ENCODE data around the gene GPR26. TPM values are rescaled to one million over a fixed set of nuclear protein-coding genes. Genes with fewer than 3 reads are reported as not detected.

Gene GPR26
- total RNA-seq, 2 donors from 2014 or later: not detected

DNA sequence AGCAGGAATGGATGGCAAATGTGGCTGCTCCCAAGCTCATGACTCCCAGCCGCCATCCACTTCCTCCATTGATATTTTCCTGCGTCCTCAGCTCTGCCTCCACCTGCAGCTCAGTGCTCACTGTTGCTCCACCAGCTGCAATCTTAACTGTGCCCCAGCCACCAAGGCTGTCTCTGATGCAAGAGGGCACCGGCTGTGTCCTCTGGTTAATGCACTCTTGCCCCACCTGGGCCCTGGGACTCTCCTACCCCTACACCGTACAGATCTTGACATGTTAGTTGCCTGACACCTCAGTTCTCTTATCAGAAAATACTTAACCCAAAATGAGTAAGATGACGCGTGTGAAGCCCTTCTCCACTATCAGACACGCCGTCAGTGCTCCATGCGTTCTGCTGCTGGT lies 45.5 kb upstream of the GPR26 start:
- no peak overlapping the region for H3K4me3 Mint-ChIP-seq
- no peaks in the 10 kb centered on the region for H3K9me3 ChIP-seq (ENCODE audit: control insufficient read depth, low read length)
- TF ChIP-seq, protein P1, sequence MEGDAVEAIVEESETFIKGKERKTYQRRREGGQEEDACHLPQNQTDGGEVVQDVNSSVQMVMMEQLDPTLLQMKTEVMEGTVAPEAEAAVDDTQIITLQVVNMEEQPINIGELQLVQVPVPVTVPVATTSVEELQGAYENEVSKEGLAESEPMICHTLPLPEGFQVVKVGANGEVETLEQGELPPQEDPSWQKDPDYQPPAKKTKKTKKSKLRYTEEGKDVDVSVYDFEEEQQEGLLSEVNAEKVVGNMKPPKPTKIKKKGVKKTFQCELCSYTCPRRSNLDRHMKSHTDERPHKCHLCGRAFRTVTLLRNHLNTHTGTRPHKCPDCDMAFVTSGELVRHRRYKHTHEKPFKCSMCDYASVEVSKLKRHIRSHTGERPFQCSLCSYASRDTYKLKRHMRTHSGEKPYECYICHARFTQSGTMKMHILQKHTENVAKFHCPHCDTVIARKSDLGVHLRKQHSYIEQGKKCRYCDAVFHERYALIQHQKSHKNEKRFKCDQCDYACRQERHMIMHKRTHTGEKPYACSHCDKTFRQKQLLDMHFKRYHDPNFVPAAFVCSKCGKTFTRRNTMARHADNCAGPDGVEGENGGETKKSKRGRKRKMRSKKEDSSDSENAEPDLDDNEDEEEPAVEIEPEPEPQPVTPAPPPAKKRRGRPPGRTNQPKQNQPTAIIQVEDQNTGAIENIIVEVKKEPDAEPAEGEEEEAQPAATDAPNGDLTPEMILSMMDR (conservative IDR thresholded peaks at IDR 0.05): no peak
- no peak overlapping the region for H3K27ac Mint-ChIP-seq
- WGBS, 2 experiments (ENCODE audit: insufficient coverage in 1 of 2, insufficient read length in 1 of 2): 78 to 86% methylated on average over 9 of the region's 9 CpGs
- H3K4me1 Mint-ChIP-seq: no peaks in the 10 kb centered on the region
- no peaks in the 10 kb centered on the region for H3K4me1 ChIP-seq (ENCODE audit: control insufficient read depth, insufficient read depth, low read length)
- DNase-seq: no peak
- no peaks in the 10 kb centered on the region for H3K36me3 ChIP-seq (ENCODE audit: control insufficient read depth, insufficient read depth, low read length)
- H3K4me3 ChIP-seq (ENCODE audit: low read length): no peak overlapping the region
- H3K27me3 Mint-ChIP-seq (ENCODE audit: insufficient read depth): peaks cover 6% of the 10 kb centered on the region
- no peaks in the 10 kb centered on the region for H3K9me3 Mint-ChIP-seq
- H3K27me3 ChIP-seq (ENCODE audit: control insufficient read depth, insufficient read depth, low read length, poor library complexity, severe bottlenecking): peaks cover 8% of the 10 kb centered on the region
- no peaks in the 10 kb centered on the region for H3K36me3 Mint-ChIP-seq (ENCODE audit: low read depth)
- no peak overlapping the region for H3K27ac ChIP-seq (ENCODE audit: low read depth, low read length)
- H3K9ac ChIP-seq (ENCODE audit: extremely low read depth, low read length, poor library complexity, severe bottlenecking): no peak overlapping the region

DNA sequence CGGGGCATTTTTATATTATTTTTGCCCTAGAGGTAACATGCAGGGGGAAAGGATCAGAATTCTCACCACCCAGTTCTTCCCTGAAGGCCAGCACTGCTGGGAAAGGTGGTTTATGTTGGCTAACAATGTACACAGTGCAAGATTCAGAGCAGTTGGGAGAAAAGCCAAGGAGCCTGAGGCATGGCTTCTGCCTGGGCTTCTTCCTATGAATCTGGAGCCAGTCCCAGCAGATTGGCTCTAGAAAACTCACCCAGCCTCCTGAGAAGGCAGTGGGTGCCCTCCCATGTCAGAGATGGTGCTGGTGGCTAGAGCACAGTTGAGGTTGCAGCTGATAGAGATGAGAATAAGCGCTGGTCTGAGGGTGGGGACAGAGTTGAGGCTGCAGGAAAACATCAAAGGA lies 44.7 kb upstream of the GPR26 start:
- Mint-ChIP-seq H3K4me1 (no peaks in the 10 kb centered on the region), H3K27ac (no peak overlapping the region), H3K27me3 (ENCODE audit: insufficient read depth) (peaks cover 7% of the 10 kb centered on the region), H3K9me3 (no peaks in the 10 kb centered on the region), H3K36me3 (ENCODE audit: low read depth) (no peaks in the 10 kb centered on the region), H3K4me3 (no peak overlapping the region)
- TF ChIP-seq, protein P1 (conservative IDR thresholded peaks at IDR 0.05): no peak
- Histone ChIP-seq H3K27ac (ENCODE audit: low read depth, low read length) (no peak overlapping the region), H3K4me1 (ENCODE audit: control insufficient read depth, insufficient read depth, low read length) (no peaks in the 10 kb centered on the region), H3K4me3 (ENCODE audit: low read length) (no peak overlapping the region), H3K36me3 (ENCODE audit: control insufficient read depth, insufficient read depth, low read length) (no peaks in the 10 kb centered on the region), H3K9ac (ENCODE audit: extremely low read depth, low read length, poor library complexity, severe bottlenecking) (no peak overlapping the region), H3K9me3 (ENCODE audit: control insufficient read depth, low read length) (no peaks in the 10 kb centered on the region), H3K27me3 (ENCODE audit: control insufficient read depth, insufficient read depth, low read length, poor library complexity, severe bottlenecking) (peaks cover 5% of the 10 kb centered on the region)
- no peak for DNase-seq
- 93 to 94% methylated on average over 2 of the region's 2 CpGs for WGBS, 2 experiments (ENCODE audit: insufficient coverage in 1 of 2, insufficient read length in 1 of 2)

DNA sequence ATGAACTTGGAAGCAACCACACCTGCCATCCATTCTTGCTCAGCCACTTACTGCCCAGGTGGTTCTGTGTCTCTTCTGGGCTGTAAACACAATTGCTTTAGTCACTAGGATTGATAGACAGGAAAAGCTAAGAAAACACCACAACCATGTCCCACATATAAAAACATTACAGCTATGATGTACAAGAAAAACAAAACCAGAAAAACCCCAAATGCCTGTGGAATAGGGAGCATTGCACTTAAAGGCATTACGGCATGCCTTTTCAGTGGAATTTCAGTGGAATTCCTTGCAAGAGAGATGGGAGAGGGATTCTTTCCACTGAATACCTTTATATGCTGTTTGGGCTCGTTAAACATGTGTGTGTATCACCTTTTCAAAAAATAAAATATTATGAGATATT lies 44.2 kb upstream of the GPR26 start:
- H3K4me1 ChIP-seq (ENCODE audit: control insufficient read depth, insufficient read depth, low read length): no peaks in the 10 kb centered on the region
- Mint-ChIP-seq H3K36me3 (ENCODE audit: low read depth) (no peaks in the 10 kb centered on the region), H3K9me3 (no peaks in the 10 kb centered on the region), H3K4me1 (no peaks in the 10 kb centered on the region), H3K27me3 (ENCODE audit: insufficient read depth) (peaks cover 9% of the 10 kb centered on the region), H3K27ac (no peak overlapping the region), H3K4me3 (no peak overlapping the region)
- no peak for DNase-seq
- H3K4me3 ChIP-seq (ENCODE audit: low read length): no peak overlapping the region
- H3K36me3 ChIP-seq (ENCODE audit: control insufficient read depth, insufficient read depth, low read length): no peaks in the 10 kb centered on the region
- H3K9ac ChIP-seq (ENCODE audit: extremely low read depth, low read length, poor library complexity, severe bottlenecking): no peak overlapping the region
- no peaks in the 10 kb centered on the region for H3K9me3 ChIP-seq (ENCODE audit: control insufficient read depth, low read length)
- TF ChIP-seq, protein P1 (conservative IDR thresholded peaks at IDR 0.05): no peak
- peaks cover 5% of the 10 kb centered on the region for H3K27me3 ChIP-seq (ENCODE audit: control insufficient read depth, insufficient read depth, low read length, poor library complexity, severe bottlenecking)
- WGBS, 2 experiments (ENCODE audit: insufficient coverage in 1 of 2, insufficient read length in 1 of 2): 81 to 83% methylated on average over 1 of the region's 2 CpGs
- H3K27ac ChIP-seq (ENCODE audit: low read depth, low read length): no peak overlapping the region

Data from endodermal cell (in vitro differentiated cells).